ENCODE data around the gene PARD3. TPM values are rescaled to one million over a fixed set of nuclear protein-coding genes. Genes with fewer than 3 reads are reported as not detected.
A peak's percentile ranks its signal among the peaks of the same experiment; 100 is the strongest.

PARD3 gene
- total RNA-seq, 4 donors from 2014 or later = 42.6 to 63.6 (median 55.2) TPM

- Histone ChIP-seq H3K36me3 (no peaks in the 10 kb centered on the region), H3K4me3 (no peak overlapping the region), H3K27ac (no peak overlapping the region), H3K9me3 (peaks cover 0 to 22% (median 3%) of the 10 kb centered on the region in 4 donors), H3K4me1 (peaks cover 0 to 6% (median 0%) of the 10 kb centered on the region in 4 donors), H3K27me3 (no peaks in the 10 kb centered on the region)
- 90 to 95% methylated on average over 17 of the region's 17 CpGs for WGBS, 2 donors
- TF ChIP-seq POLR2A (IDR thresholded peaks at IDR 0.05) (no peak), CTCF (IDR thresholded peaks at IDR 0.05) (no peak), EP300 (IDR thresholded peaks at IDR 0.05) (no peak)
- no peak for DNase-seq (ENCODE audit: low spot score in 2 of 2)
Observed at GRCh38 chr10:34079702-34080484, 735.2 kb downstream of the PARD3 start.

GRCh38 chr10:34078745-34079470 lies 736.2 kb downstream of the PARD3 start:
- H3K4me3 ChIP-seq = no peak overlapping the region
- H3K9me3 ChIP-seq = peaks cover 0 to 16% (median 2%) of the 10 kb centered on the region in 4 donors
- H3K4me1 ChIP-seq = peaks cover 0 to 6% (median 0%) of the 10 kb centered on the region in 4 donors
- no peaks in the 10 kb centered on the region for H3K36me3 ChIP-seq
- peak overlapping the region in 1 of 4 donors; percentile 36 for H3K27ac ChIP-seq
- WGBS, 2 donors = 55 to 66% methylated on average over 19 to 22 of the region's 22 CpGs
- TF ChIP-seq POLR2A (IDR thresholded peaks at IDR 0.05) (no peak), EP300 (IDR thresholded peaks at IDR 0.05) (no peak), CTCF (IDR thresholded peaks at IDR 0.05) (no peak)
- no peaks in the 10 kb centered on the region for H3K27me3 ChIP-seq
- DNase-seq (ENCODE audit: low spot score in 2 of 2) = no peak

GRCh38 chr10:34078017-34078744 lies 736.9 kb downstream of the PARD3 start:
- 66 to 68% methylated on average over 4 of the region's 4 CpGs for WGBS, 2 donors
- Histone ChIP-seq H3K9me3 (peaks cover 0 to 11% (median 0%) of the 10 kb centered on the region in 4 donors), H3K4me1 (peaks cover 0 to 6% (median 0%) of the 10 kb centered on the region in 4 donors), H3K4me3 (no peak overlapping the region), H3K27me3 (no peaks in the 10 kb centered on the region), H3K36me3 (no peaks in the 10 kb centered on the region), H3K27ac (no peak overlapping the region)
- no peak for DNase-seq (ENCODE audit: low spot score in 2 of 2)
- TF ChIP-seq POLR2A (IDR thresholded peaks at IDR 0.05) (no peak), EP300 (IDR thresholded peaks at IDR 0.05) (no peak), CTCF (IDR thresholded peaks at IDR 0.05) (no peak)

GRCh38 chr10:34076443-34076842 lies 738.7 kb downstream of the PARD3 start:
- Histone ChIP-seq H3K9me3 (peaks cover 0 to 11% (median 0%) of the 10 kb centered on the region in 4 donors), H3K27ac (no peak overlapping the region), H3K27me3 (no peaks in the 10 kb centered on the region), H3K4me1 (peaks cover 0 to 6% (median 0%) of the 10 kb centered on the region in 4 donors), H3K36me3 (no peaks in the 10 kb centered on the region), H3K4me3 (no peak overlapping the region)
- no peak for DNase-seq (ENCODE audit: low spot score in 2 of 2)
- TF ChIP-seq EP300 (IDR thresholded peaks at IDR 0.05) = no peak
- TF ChIP-seq POLR2A (IDR thresholded peaks at IDR 0.05) = no peak
- no peak for TF ChIP-seq CTCF (IDR thresholded peaks at IDR 0.05)
